Fibroblast of villous mesenchyme (primary cell): ENCODE data around the gene ZNF865. TPM values are rescaled to one million over a fixed set of nuclear protein-coding genes. Genes with fewer than 3 reads are reported as not detected.
A peak's percentile ranks its signal among the peaks of the same experiment; 100 is the strongest.

Experiments used
- DNase-seq: peaks from one replicate; pipeline ENCODE4 v3.0.0-alpha.2; 2010; ENCODE audit warnings: low read depth
- H3K4me3 ChIP-seq: 2 replicates; pipeline ENCODE4 v1.5.1; 2011; ENCODE audit warnings: low read depth, mild to moderate bottlenecking, low read length
- total RNA-seq: library from RNA; depleted of rRNA; stranded (reverse); fragments of >200 nt; gene quantifications from 2 replicates; pipeline ENCODE4 v1.2.3, GENCODE V29; 2012
- TF ChIP-seq, protein P1 (sequence below): IDR thresholded peaks from 2 replicates; pipeline ENCODE4 v1.5.1; 2012; ENCODE audit warnings: low read depth, mild to moderate bottlenecking, low read length; ENCODE audit not compliant: insufficient read depth

Gene ZNF865
- total RNA-seq, 1 donor: 1.3 TPM

DNA sequence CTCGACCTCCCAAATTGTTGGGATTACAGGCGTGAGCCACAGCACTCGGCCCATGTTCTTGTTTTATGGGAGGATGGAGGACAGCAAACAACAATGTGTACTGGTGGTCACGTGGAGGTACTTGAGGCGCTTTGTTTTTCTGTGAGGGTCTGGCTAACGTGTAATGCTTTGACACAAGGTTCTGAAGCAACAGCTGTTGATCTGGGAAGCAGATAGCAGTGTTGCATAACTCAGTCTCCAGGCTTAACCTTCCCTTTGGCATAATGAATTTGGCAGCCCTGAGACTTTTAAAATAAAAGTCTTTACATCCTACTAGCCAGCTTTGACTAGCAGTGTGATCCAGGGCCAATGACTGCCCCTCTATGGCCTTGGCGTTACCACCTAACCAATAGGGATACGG is 28.4 kb downstream of the ZNF865 start:
- TF ChIP-seq, protein P1, sequence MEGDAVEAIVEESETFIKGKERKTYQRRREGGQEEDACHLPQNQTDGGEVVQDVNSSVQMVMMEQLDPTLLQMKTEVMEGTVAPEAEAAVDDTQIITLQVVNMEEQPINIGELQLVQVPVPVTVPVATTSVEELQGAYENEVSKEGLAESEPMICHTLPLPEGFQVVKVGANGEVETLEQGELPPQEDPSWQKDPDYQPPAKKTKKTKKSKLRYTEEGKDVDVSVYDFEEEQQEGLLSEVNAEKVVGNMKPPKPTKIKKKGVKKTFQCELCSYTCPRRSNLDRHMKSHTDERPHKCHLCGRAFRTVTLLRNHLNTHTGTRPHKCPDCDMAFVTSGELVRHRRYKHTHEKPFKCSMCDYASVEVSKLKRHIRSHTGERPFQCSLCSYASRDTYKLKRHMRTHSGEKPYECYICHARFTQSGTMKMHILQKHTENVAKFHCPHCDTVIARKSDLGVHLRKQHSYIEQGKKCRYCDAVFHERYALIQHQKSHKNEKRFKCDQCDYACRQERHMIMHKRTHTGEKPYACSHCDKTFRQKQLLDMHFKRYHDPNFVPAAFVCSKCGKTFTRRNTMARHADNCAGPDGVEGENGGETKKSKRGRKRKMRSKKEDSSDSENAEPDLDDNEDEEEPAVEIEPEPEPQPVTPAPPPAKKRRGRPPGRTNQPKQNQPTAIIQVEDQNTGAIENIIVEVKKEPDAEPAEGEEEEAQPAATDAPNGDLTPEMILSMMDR: no peak
- H3K4me3 ChIP-seq: no peak overlapping the region
- peak; percentile 74 for DNase-seq

DNA sequence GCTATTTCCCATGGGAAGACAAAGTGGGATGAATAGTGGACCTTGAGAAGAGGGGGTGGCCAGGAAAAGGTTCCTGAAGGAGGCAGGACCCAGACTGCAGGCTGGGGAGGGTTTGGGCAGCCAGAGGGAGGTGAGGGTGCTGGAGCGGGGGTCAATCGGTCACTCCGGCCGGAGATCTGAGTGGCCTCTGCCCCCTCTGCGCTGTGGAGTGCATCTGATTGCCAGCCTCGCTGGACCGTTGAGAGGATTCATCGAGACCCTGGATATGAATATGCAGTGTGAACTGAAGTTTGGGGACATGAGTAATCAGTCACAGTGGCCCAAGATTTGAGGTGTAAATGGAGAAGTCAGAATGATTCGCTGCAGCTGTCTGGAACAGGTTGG is 29.9 kb downstream of the ZNF865 start:
- no peak for DNase-seq
- TF ChIP-seq, protein P1: no peak
- H3K4me3 ChIP-seq: peak overlapping the region; percentile 98

DNA sequence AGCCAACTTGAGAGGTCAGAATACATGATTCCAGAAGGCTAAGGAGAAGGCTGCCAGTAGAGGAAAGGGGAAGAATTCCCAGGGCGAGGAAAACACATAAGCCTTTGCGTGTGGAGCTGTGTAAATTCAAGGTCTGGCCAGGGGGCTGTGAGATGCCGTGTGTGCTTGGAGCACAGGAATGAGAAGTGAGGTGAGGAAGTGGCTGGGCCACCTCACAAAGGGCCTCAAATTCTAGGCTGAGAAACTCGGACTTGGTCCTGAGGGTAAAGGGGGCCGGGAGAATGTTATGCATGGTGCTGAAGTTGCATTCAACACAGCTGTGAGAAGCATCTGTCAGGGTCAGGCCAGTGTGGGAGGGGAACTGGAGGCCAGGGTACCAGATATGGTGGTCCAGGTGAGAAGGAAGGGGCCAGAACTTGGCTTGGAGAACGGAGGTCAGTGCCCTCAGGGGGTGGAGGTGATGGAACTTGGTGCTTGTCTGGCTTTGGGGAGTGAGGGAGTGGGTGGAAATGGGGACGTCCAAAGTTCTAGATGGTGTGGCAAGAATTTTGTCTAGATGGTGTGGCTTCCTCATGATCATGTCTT is 30.5 kb downstream of the ZNF865 start:
- H3K4me3 ChIP-seq: peak overlapping the region; percentile 98
- TF ChIP-seq, protein P1: no peak
- DNase-seq: no peak

DNA sequence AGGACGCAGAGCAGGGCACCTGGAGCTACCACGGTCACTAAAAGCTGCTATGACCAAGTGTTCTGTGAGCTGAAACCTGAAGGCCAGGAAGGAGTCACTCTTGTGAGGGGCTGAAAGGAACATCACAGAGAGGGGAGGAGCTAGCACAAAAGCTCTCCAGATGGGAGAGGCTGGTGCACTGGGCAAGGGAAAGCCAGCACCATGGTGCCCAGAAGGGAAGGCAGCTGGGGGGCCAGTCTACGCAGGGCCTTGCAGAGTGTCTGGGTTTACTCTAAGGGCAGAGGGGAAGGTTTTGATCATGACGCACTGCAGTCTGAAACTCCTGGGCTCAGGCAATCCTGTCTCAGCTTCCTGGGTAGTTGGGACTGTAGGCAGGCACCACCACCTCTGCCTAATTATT is 31.3 kb downstream of the ZNF865 start:
- TF ChIP-seq, protein P1: no peak
- DNase-seq: no peak
- no peak overlapping the region for H3K4me3 ChIP-seq

DNA sequence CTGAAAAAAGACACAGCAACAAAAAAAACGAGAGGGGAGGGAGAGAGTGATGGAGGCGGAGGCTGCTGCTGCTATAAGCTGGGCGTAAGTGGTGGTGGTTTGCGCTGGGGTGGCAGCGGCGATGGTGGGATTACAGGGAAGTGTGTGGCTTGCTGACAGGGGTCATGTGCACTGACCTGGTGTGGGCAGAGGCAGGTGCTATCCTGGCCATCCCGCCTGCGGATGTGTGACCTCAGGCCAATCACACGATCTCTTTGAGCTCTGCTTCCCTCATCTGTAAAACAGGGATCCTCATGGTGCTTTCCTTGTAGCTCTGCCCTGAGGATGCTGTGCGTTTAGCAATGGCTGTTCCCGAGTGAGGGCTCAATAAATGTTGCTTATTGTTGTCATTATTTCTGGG is 32.1 kb downstream of the ZNF865 start:
- TF ChIP-seq, protein P1: no peak
- no peak overlapping the region for H3K4me3 ChIP-seq
- DNase-seq: no peak

DNA sequence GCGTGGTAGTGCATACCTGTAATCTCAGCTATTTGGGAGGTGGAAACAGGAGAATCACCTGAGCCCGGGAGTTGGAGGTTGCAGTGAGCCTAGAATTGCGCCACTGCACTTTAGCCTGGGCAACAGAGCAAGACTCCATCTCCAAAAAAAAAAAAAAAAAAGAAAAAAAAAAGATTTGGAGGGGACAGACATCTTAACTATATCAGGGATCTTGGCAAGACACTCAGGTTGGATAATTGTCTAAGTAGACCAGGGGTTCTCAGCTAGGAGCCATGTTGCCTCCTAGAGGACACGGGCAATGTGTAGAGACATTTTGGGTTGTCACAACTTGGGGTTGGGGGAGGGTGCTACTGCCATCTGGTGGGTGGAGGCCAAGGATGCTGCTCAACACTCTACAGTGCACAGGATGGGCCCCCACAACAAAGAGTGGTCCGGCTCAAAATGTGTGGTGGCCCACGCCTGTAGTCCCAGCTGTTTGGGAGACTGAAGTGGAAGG is 33.5 kb downstream of the ZNF865 start:
- H3K4me3 ChIP-seq: no peak overlapping the region
- TF ChIP-seq, protein P1: peak; percentile 51
- peak; percentile 24 for DNase-seq

DNA sequence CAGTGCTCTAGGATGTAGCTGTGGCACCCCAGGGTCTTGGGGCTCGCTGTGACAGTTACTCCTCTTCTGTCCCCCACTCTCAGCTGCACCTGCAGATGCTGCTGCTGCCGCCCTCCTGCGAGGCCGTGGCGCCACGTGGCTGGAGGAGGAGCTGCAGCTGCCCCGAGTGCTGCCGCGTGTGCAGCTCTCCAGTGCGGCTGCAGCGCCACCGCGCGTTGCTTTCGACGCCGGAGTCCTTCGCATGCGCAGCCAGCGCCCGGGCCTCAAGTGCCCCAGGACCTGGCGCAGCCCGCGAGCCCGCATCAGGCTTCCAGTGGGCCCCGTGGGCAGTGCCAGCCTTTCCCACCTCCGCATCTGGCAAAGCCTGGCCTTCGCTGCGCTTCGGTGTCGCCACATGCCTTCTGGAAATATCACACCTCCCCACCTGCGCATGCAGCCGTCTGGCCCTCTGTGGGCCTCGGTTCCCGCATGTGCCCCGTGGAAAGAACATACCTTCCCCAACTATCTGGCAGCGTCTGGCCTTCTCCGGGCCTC is 34.7 kb downstream of the ZNF865 start:
- TF ChIP-seq, protein P1: peak; percentile 38
- peak; percentile 73 for DNase-seq
- H3K4me3 ChIP-seq: peak overlapping the region; percentile 72
